RWPE1 (cell line): ENCODE measurements around the gene MYO5B.
"Not testable (repeated sequence)": the region's sequence is repeated elsewhere in the genome, so short reads cannot be mapped to it uniquely, and the experiment has no call there.

Experiments used
- CTCF ChIA-PET: fragments of 350-600 bp; sonication (Branson Sonifier 250); formaldehyde crosslinking; extraction: SDS; loops from one replicate; lab custom pipeline; 2021; lab: Yijun Ruan, JAX
- POLR2A ChIA-PET: fragments of 400-600 bp; formaldehyde crosslinking; extraction: SDS; loops from one replicate; lab custom pipeline; 2020; ENCODE audit warnings: antibody characterized with exemption; ENCODE audit not compliant: low non-redundant PET; lab: Yijun Ruan, JAX
- DNase-seq: peaks from one replicate; pipeline ENCODE4 v3.0.0; 2012; ENCODE audit warnings: low spot score
- H3K27ac ChIP-seq: fragments of 450-650 bp; 2 replicates; pipeline ENCODE4 v1.5.1; 2017
- CTCF ChIP-seq: fragments of 450-650 bp; conservative IDR thresholded peaks from 2 replicates; pipeline ENCODE4 v1.5.1; 2017; ENCODE audit warnings: low read depth, mild to moderate bottlenecking

MYO5B gene

DNA sequence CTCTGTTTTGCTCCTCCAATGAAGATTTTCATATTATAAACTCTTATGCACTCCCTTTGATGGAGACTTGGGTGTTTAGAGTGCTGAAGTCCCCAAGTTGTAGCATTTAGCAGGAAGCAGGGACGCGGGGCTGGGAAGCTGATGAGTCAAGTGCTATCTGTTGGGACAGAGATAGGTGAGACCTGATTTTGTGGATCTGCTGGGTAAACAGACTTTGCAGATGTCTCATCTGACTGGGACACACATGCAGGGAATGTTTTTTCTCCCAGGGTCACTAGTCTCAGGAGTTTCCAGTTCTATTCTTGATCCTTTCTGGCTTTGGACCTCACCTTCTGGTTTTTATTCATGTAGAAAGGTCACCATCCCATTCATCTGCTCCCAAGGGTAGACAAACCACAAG is 301.9 kb downstream of the MYO5B start:
- ChIA-PET CTCF (no interaction called here), POLR2A (no interaction called here)
- TF ChIP-seq CTCF: no peak
- no peak overlapping the region for H3K27ac ChIP-seq
- no peak for DNase-seq

DNA sequence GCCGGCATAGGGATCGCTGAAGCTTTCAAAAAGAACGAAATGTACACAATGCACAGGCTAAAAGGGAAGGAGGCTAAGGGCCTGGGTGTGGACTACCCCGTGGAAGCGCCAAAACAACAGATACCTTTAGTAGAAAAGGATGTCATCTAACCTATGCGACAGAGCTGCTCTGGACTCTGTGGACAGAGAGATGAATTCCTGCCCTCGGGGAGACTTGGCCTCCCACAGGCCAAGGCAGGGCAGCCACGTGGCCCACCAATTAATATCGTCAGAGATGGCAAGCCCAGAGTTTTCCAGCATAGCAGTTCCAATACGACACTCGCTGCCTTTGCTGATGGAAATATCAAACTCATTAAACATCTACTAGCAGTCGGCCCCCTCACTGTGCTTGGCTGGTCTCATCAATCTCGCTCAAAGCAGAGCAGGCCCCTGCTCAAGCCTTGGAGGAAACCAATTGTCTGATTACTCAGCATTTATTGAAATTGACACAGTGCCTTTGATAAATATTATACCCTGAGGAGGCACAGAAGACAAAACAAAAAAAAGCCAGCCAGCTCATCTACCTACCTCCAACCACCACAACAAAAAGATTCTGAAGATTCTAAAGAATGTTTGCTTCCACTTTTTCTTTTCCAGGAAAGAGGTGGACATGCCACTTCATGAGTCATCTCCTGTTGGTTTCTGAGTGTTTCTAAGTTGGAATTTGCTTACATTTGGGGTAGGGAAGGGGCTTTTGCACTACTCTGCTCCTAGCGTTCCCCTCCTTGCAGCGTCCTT is 302.6 kb downstream of the MYO5B start:
- ChIA-PET POLR2A (no interaction called here), CTCF (interaction anchor here (0.6 kb wide), 1 partner anchor 295 kb away, joined by 4 read pairs; no protein-coding TSS in a partner anchor)
- no peak overlapping the region for H3K27ac ChIP-seq
- TF ChIP-seq CTCF: no peak
- peak; percentile 4 for DNase-seq

DNA sequence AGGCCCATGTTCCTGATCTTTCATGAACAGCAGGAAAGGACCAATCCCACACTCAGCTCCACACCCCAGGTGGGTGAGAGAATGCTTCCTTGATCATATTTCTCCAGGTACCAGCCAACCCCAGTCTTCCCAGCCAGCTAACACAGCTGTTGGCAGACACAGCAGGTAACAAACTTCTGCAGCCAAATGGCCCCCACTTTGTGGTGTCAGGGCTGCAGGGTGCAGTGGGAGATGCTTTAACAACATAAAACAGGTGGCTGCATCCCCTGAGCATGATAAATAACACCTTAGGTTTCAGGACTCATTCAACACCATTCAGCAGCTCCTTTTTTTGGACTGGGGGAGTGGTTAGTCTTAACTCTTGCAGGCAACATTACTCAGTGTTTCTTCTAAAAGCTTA is 304.9 kb downstream of the MYO5B start:
- no peak overlapping the region for H3K27ac ChIP-seq
- ChIA-PET POLR2A (no interaction called here), CTCF (no interaction called here)
- no peak for DNase-seq
- TF ChIP-seq CTCF: no peak

DNA sequence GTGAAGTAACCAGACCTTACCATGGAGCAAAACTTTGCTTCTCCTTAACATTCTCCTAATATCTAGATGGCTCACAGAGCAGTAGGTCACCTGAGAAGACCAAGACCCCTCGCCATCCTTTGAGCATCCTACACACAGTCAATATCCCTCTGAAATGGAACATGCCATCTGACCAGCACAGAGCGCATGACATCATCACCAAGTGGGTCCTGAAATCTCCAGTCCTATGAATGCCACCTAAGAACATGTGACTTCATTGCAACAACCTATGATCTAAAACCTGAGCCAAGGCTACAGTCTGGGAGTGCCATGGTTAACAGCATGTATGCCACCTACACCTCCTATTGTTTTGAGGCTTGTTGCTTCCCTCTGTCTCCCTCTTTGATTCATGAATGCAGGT is 305.4 kb downstream of the MYO5B start:
- DNase-seq, CTCF ChIA-PET, H3K27ac ChIP-seq, POLR2A ChIA-PET: not testable (repeated sequence)

DNA sequence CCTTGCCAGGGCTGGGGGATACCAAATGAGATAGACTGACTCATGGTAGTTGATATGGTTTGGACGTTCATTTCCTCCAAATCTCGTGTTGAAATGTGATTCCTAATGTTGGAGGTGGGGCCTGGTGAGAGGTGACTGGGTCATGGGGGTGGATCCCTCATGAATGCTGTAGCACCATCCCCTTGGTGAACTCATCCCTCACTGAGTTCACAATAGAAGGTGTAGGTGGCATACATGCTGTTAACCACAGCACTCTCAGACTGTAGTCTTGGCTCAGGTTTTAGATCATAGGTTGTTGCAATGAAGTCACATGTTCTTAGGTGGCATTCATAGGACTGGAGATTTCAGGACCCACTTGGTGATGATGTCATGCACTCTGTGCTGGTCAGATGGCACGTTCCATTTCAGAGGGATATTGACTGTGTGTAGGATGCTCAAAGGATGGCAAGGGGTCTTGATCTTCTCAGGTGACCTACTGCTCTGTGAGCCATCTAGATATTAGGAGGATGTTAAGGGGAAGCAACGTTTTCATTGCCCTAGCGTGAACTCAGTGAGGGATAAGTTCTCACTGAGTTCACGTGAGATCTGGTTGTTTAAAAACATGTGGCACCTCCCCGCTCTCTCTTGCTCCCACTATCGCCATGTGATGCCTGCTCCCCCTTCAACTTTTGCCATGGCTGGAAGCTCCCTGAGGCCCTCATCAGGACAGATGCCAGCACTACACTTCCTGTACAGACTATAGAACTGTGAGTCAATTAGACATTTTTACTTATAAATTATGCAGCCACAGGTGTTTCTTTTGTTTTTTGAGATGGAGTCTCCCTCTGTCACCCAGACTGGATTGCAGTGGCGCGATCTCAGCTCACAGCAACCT is 307.8 kb downstream of the MYO5B start:
- ChIA-PET POLR2A (no interaction called here), CTCF (interaction anchor here (0.6 to 0.7 kb wide), 2 partner anchors 15 to 337 kb away, joined by 3 read pairs; no protein-coding TSS in a partner anchor)
- TF ChIP-seq CTCF: no peak
- no peak for DNase-seq
- H3K27ac ChIP-seq: no peak overlapping the region

- H3K27ac ChIP-seq: no peak overlapping the region
- ChIA-PET CTCF (interaction anchor here (0.8 to 1.2 kb wide), 2 partner anchors 27 to 288 kb away, joined by 3 read pairs; no protein-coding TSS in a partner anchor), POLR2A (no interaction called here)
- no peak for TF ChIP-seq CTCF
- no peak for DNase-seq
Measured at GRCh38 chr18:49884959-49885358, 310.0 kb downstream of the MYO5B start.
